Esophagus squamous epithelium (tissue), 4 donors: ENCODE measurements around the gene COL4A1.

ENCODE experiments used
- POLR2A ChIP-seq, 4 donors: fragments of 450-650 bp; IDR thresholded peaks; one replicate each; pipeline ENCODE4 v1.6.1; 2017; ENCODE audit warnings: antibody characterized with exemption in 4 of 4, mild to moderate bottlenecking in 4 of 4, moderate library complexity in 3 of 4
- TF ChIP-seq, protein P1 (sequence below), 6 experiments: fragments of 450-650 bp in 4 of 6; fragments of 200-600 bp in 2 of 6; sonication (generic) in 2 of 6; IDR thresholded peaks; one replicate each; pipeline ENCODE4 v1.5.1; 2016 to 2019; ENCODE audit warnings: antibody characterized with exemption in 6 of 6, mild to moderate bottlenecking in 4 of 6, moderate library complexity in 4 of 6

DNA sequence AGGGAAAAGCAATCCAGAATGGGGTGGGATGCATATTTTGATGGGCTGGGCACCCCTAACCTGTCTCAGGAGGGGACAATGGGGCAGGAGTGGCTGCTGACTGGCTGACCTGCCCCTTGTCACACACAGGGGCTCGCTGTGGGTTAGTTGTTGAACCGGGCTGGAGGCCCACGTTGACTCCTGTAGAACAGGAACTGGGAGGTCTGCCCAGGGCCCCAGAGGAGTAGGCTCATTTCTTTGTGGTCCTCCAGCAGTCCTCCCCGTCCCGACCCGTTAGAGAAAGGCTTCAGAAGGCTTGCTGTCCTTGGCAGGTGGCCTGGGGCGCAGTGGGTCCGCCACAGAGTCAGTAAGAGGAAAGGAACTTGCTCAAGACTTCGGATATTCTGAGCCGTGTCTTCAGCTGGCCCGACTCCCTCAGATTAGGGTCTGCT is 70.1 kb downstream of the COL4A1 start:
- TF ChIP-seq, protein P1, sequence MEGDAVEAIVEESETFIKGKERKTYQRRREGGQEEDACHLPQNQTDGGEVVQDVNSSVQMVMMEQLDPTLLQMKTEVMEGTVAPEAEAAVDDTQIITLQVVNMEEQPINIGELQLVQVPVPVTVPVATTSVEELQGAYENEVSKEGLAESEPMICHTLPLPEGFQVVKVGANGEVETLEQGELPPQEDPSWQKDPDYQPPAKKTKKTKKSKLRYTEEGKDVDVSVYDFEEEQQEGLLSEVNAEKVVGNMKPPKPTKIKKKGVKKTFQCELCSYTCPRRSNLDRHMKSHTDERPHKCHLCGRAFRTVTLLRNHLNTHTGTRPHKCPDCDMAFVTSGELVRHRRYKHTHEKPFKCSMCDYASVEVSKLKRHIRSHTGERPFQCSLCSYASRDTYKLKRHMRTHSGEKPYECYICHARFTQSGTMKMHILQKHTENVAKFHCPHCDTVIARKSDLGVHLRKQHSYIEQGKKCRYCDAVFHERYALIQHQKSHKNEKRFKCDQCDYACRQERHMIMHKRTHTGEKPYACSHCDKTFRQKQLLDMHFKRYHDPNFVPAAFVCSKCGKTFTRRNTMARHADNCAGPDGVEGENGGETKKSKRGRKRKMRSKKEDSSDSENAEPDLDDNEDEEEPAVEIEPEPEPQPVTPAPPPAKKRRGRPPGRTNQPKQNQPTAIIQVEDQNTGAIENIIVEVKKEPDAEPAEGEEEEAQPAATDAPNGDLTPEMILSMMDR (IDR thresholded peaks at IDR 0.05) = no peak
- no peak for TF ChIP-seq POLR2A (IDR thresholded peaks at IDR 0.05)
